Stimulated activated CD8-positive, alpha-beta memory T cell treated with anti-CD3 and anti-CD28 coated beads, Interleukin-12 subunit alpha, Interleukin-12 subunit beta, amount 100 ng/mL, for 24 hours (primary cell): ENCODE measurements around the gene RARRES2.
"Not testable (repeated sequence)": the region's sequence is repeated elsewhere in the genome, so short reads cannot be mapped to it uniquely, and the experiment has no call there.

Experiments used
- DNase-seq: peaks from one replicate; pipeline ENCODE4 v3.0.0-alpha.2; 2020; ENCODE audit errors: extremely low read depth

The RARRES2 gene

GRCh38 chr7:150341263-150342120 lies at the start of gene RARRES2:
TSS of gene RARRES2 (minus strand) at chr7:150341629. CDS start at chr7:150340609, 1,020 bp downstream.
- no peak for DNase-seq

- DNase-seq = no peak
These were observed 48.8 kb upstream of the RARRES2 start for GRCh38 chr7:150390205-150390604.

GRCh38 chr7:150389532-150389816 lies 48.0 kb upstream of the RARRES2 start:
- DNase-seq = no peak

GRCh38 chr7:150388709-150389531 lies 47.5 kb upstream of the RARRES2 start:
- DNase-seq = no peak

GRCh38 chr7:150388306-150388705 lies 46.9 kb upstream of the RARRES2 start:
- no peak for DNase-seq

DNA sequence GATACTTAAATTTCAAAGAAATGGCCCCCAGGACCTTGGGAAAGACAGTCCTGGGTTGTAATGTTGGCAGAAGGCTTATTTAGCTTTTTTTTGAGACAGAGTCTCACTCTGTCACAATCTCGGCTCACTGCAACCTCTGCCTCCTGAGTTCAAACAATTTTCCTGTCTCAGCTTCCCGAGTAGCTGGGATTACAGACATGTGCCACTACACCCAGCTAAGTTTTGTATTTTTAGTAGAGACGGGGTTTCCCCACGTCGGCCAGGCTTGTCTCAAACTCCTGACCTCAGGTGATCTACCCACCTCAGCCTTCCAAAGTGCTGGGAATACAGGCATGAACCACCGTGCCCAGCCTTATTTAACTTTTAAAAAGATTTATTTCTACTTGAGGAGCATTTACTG lies 44.5 kb upstream of the RARRES2 start:
- DNase-seq = not testable (repeated sequence)

DNA sequence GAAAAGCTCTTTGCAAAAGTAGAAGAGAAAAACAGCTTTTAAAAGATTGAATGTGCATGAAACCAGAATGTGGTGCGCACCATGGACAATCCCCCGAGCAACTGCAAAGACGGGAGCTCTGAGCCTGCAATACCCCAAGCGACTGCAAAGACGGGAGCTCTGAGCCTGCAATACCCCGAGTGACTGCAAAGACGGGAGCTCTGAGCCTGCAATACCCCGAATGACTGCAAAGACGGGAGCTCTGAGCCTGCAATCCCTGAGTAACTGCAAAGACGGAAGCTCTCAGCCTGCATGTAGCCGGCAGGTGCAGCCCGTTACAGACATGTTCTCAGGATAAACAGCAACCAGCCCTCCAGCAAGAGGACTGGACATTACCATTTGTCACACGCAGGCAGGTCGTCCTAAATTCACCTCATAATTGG lies 43.9 kb upstream of the RARRES2 start:
- DNase-seq = no peak

DNA sequence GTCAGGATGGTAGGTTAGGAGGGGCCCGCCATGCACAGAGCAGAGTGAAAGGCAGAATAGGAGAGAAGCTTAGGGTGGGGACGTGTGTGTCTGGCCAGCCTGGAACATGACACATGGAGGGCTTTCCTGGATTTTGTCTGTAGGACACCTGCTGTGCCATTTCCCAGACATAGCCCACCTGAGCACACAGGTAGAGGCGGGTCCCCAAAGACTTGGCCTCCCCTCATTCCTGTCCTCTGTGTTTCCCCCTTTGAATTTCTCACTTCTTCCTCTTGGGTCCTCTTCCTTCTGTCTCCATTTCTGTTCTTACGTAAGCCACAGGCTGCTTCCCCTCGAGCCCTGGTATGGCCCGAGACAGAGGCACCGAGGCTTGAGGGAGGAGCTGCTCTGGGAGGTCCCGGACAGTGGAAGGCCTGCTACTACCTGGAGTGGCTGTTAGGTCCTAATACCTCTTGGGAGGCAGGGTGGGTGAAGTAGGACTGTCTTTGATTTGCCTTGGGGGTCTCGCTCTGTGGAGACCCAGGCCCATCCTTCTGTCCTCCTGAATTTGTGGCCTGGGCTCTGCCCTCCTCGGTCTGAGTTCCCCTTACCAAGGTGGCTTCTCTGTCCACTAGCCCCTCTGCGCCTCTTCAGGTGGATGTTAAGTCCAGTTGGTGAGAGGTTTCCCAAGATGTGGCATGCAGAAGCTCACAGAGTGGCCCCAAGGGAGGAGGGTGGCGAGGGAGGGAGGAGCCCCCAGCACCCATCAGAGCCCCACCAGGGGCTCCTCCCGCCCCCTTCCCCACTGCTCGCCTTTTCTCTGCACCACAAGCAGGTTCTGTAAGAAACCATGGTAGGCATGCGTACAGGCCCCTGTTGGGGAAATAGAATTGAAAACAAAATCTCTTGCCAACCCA lies 43.2 kb upstream of the RARRES2 start:
- DNase-seq = no peak

DNA sequence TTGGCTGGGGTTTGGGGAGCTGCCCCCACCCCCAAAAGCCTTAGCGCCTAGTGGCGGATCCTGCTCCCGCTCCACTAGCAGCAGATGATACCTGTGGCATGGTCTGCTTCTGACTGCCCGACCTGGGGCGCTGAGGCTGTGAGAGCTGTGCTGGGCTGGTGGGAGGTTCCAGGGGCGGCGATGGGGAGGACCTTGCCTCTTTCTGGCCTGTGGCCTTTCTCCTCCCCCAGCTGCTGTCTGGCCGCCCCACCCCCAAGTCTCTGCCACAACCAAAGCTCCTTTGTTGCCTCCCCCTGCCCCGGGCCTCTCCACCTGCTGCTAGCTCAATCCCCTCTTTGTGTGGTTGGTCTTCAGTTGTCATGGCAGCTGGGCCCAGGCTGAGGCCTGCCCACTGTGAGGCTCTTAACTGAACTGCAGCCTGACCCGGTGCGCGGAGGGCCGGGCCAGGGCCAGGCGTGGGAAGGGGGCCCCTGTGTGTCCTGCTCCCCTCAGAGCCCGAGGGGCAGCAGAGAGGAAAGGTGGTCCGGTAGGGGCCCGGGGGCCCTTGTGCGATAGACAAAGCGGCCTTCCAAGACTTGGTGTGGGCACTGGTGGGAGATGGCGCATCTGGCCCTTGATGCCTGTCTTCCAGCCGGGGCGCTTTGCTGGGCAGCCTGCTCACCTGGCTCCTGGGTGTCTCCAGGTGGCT lies 42.4 kb upstream of the RARRES2 start:
- no peak for DNase-seq

DNA sequence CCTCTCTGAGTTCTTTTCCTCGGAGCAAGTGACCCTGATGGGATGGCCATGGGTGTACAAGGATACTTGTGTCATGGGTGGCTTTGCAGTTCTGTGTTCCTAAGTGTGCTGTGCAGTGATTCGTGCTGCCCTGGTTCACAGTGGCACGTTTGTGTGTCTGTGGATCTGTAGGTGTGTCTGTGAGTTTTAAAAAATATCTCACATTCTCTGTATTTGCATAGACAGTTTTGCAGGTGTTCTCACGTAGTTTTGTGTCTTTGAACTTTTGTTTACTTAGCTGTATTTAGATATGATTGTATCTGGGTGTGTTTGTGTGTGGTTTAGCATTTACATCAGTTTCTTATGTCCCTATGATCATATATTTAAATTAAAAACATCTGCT lies 41.4 kb upstream of the RARRES2 start:
- no peak for DNase-seq

- no peak for DNase-seq
These were observed 40.9 kb upstream of the RARRES2 start for GRCh38 chr7:150382123-150382843.

- no peak for DNase-seq
These were observed 40.3 kb upstream of the RARRES2 start for GRCh38 chr7:150381785-150382122.

DNA sequence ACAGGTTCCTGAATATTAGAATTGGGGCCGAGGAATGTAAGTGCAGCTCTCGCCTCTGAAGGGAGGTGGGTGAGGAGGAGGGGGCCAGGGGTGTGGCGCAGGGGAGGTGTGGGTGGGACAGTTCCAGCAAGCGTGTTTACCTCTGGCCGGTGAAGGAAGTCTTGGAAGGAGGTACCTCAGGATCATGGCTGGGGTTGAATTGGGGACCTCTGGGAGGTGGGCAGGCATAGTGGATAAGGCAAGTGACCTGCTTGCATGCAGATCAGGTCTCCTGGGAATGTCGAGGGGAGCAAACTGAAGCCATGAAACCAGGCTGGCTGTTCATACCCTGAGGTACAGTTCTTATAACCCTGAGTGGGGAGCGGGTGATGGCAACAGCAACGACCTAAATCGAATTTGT lies 39.7 kb upstream of the RARRES2 start:
- DNase-seq = no peak

GRCh38 chr7:150380463-150380862 lies 39.0 kb upstream of the RARRES2 start:
- no peak for DNase-seq

- DNase-seq = no peak
These were observed 38.3 kb upstream of the RARRES2 start for GRCh38 chr7:150379441-150380379.

DNA sequence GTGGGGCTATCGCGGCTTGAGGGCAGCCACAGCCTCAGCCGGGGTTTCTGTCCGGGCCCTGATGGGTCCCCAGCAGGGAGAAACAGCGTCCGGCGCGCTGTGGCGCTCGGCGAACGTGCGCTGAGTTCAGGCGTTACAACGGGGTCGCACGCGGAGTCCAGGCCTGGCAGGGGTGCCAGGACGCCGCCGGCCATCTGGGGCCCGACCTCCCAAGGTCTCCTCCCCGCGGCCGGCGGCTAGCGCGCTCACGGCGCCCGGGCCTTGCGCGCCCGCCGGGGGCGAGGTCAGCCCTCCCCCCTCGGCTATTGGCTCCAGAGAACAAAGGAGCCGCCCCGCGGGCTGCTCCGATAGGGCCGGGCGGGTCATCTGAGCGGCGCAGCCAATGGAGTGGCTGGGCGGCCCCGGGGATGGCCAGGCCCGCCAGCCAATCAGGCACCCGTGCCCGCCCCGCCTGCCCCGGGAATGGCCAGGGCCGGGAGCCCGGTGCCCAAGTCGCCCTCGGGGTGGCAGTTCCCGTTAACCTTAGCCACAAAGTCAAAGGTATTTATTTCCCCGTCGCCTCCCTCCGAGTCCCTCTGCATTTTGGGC lies 37.5 kb upstream of the RARRES2 start, which contains the start of gene ZNF775:
Gene ZNF775, plus strand, starts transcription at position 478 of the 588 bp plus-strand sequence. CDS start 9,141 bp downstream, outside the sequence.
- peak; percentile 88 for DNase-seq

DNA sequence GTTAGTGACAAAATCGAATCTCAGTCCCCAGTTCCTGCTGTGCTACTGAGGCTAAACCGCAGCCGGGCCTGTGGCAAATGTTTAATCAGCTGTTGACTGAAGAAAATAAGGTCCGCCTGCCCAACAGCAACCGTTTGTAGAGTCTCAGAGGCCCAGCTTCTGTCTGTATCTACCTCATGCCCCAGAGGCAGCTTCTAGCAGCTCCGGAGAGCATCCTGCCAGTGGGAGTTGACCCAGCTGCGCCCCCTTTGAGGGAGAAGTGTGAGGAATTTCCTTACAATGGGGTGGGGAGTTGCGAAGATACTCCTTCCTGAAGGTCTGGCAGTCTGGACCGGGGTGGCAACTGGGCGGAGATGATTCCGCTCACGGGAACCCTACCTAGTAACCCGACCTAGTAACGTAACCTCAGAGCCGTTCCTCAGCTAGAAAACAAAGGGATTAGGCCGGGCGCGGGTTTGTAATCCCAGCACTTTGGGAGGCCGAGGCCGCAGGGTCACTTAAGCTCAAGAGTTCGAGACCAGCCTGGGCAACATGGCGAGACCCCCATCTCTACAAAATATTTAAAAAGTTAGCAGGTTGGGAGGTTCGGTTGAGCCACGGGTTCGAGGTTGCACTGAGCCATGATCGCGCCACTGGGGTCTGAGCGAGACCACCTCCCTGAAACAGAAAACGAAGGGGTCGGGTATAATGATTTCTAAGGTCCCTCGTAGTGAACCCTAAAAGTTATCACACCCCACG lies 36.9 kb upstream of the RARRES2 start:
- DNase-seq = no peak

DNA sequence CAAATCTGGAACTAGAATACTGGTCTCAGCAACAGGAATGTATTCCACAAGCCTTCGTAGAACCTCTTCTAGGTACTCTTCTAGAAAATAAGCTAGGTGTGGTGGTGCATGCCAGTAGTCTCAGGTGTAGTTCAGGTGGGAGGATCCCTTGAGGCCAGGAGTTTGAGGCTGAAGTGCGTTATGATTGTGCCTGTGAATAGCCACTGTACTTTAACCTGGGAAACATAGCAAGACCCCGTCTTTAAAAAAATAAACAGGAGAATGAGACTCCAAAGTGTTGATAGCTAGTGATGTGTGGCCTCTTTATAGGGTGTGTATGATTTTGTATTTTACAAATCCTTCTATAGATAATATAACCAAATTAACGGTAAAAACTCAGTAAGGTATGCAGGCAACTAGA lies 36.2 kb upstream of the RARRES2 start:
- no peak for DNase-seq

DNA sequence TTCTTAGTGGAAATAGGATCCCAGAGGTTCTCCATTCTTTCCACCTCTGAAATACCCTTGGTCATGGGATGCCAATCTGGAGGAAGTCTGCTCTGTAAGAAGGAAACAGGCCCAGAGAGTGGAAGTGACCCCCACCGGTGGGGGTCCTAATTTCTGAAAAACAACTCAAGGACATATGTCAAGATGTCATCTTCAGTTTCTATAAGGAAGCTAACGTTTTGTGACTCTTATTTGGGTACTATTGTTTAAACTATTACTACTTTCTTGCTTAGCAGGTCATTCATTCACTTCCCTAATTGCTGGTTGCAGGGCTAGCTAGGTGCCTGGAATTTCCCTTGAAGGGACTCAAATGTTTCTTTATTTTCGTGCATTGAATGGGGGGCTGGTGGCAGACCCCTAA lies 35.8 kb upstream of the RARRES2 start:
- DNase-seq = no peak
